Mammary epithelial cell (primary cell): Measurements from ENCODE around the gene COPS4.

Experiments
- CTCF ChIP-seq, 2 donors: IDR thresholded peaks in 1 of 2; conservative IDR thresholded peaks in 1 of 2; 2 replicates each; pipeline ENCODE4 v1.5.1; 2011 to 2012; ENCODE audit warnings: inconsistent platforms in 2 of 2, low read length in 2 of 2, mild to moderate bottlenecking in 2 of 2, control low read depth in 1 of 2, low read depth in 1 of 2; ENCODE audit not compliant: insufficient read depth in 1 of 2; ENCODE audit errors: extremely low read depth in 1 of 2
- EZH2 ChIP-seq: IDR thresholded peaks from 2 replicates; pipeline ENCODE4 v1.6.1; 2012; ENCODE audit warnings: low read length, inconsistent platforms, borderline replicate concordance

- peak; percentile 11 to 55 for TF ChIP-seq CTCF (conservative IDR thresholded peaks at IDR 0.05 in 1 of 2, IDR thresholded peaks at IDR 0.05 in 1 of 2; ENCODE audit: extremely low read depth in 1 of 2, insufficient read depth in 1 of 2, low read depth in 1 of 2, low read length in 2 of 2)
- TF ChIP-seq EZH2, result no peak
These were observed 22.1 kb upstream of the COPS4 start for GRCh38 chr4:83012687-83013419.
